Measurements from ENCODE around the gene ASCC1. TPM values are rescaled to one million over a fixed set of nuclear protein-coding genes. Genes with fewer than 3 reads are reported as not detected.

ASCC1 gene, protein sequence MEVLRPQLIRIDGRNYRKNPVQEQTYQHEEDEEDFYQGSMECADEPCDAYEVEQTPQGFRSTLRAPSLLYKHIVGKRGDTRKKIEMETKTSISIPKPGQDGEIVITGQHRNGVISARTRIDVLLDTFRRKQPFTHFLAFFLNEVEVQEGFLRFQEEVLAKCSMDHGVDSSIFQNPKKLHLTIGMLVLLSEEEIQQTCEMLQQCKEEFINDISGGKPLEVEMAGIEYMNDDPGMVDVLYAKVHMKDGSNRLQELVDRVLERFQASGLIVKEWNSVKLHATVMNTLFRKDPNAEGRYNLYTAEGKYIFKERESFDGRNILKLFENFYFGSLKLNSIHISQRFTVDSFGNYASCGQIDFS
- total RNA-seq (2014; rRNA removed; shearing (Covaris generic)) = 21.5 and 25.2 TPM in 2 replicates
- 26.6 and 30.0 TPM in 2 replicates for polyA plus RNA-seq (2016; fragmentation: Nextera tagmentation; extraction: Ambion mirVana)

DNA sequence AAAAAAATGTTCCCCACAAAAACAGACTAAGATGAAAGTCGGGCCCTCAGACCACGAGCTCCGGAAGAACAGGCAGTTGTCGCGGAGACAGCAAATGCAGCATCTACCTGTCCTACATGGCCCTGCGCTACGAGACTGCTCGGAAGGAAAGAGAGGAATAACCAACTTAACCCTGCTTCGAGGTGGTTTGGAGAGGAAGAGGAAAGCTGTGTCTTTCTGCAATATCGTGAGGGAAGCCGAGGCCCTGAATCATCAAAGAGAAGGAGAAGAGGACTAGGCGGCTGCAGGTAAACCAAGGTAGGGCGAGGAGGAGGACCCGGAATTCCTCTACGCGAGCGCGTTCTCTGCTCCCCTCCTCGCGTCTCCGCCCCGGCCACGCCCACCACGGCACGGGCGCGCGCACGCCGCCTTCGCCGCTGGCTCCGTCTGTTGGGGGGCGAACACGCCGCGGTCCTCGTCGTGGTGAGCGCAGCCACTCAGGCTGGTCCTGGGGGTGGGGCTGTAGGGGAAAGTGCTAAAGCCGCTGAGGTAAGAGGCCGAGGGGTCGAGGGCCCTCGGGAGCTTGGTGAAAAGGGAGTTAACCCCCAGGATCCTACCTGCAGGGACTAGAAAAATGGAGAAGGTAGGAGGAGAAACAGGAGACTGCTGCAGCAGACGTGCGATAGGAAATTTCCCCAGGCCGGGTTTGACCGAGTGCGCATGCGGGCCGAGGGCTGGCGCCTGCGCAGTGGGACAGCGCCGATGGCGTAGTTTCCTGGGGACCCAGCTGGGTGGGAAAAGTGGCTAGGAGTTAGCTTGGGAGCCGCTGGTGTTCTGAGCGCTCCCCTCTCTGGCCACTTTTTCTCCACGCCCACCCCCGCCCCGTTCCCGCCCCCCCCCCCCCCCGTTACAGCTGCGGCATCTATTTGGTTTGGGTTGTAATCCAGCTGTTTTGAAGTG is at the start of gene ASCC1, which contains the start of gene ANAPC16:
Gene ASCC1 (minus strand): TSS at position 666 of the 939 bp plus-strand sequence. CDS start 2,978 bp downstream, outside the sequence.
Gene ANAPC16 (plus strand): TSS at position 402 of the 939 bp plus-strand sequence. CDS start 7,903 bp downstream, outside the sequence.
- Histone ChIP-seq H3K9me2 (ENCODE audit: insufficient read depth) (no peaks in the 10 kb centered on the region), H3F3A (ENCODE audit: insufficient read depth) (no peaks in the 10 kb centered on the region; the same call in 1 of the 2 replicates), H4K20me1 (ENCODE audit: insufficient read depth) (no peaks in the 10 kb centered on the region), H3K9me3 (ENCODE audit: low read depth) (no peaks in the 10 kb centered on the region), H3K79me2 (ENCODE audit: insufficient read depth) (peaks cover 49% of the 10 kb centered on the region), H3K4me1 (ENCODE audit: insufficient read depth) (peaks cover 16% of the 10 kb centered on the region; the same call in 1 of the 2 replicates), H3K4me2 (ENCODE audit: unreplicated experiment) (peak within 1 kb of the TSS; percentile 87), H3K9ac (peak within 1 kb of the TSS; percentile 90), H3K36me3 (ENCODE audit: low read depth) (no peaks in the 10 kb centered on the region), H2AFZ (peak within 1 kb of the TSS; percentile 95), H3K27ac (peak within 1 kb of the TSS; percentile 94), H3K4me3 (peak within 1 kb of the TSS; percentile 94), H3K27me3 (replicated peaks; ENCODE audit: insufficient read depth) (no peaks in the 10 kb centered on the region)
- peak; percentile 95 for DNase-seq
- WGBS, 2 experiments (ENCODE audit: low coverage in 1 of 2, low lambda C conversion rate in 2 of 2, missing lambda C conversion rate in 2 of 2) = 1 to 3% methylated on average over 60 to 64 of the region's 64 CpGs
- TF ChIP-seq EZH2phosphoT487 (IDR thresholded peaks at IDR 0.05; ENCODE audit: insufficient read depth, low read depth) (no peak), EZH2 (IDR thresholded peaks at IDR 0.05; ENCODE audit: insufficient read depth, poor library complexity, severe bottlenecking) (no peak)
- in situ Hi-C loops (cut with MboI) = loop anchor here (25.0 kb wide), 1 partner anchor 279 kb away; no protein-coding TSS in a partner anchor

DNA sequence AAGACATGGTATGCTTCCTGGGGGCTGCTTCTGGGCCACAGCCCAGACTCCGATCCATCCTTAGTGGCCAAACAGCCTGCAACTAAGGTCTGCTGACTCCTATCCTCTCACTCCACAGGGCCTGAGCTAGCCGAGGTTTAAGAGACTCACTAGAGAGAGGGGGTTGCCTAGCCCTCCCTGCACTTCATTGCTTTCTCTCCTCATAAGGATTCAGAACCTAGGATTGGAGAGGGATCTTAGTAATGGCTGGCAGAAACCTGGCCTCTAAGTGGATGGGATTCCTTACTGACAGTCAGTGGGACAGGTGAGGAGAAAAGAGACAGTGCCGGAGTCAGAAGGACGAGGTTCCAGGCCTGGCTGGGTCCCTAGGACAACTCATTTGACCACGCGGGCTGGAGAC is 49.4 kb upstream of the ASCC1 start:
- Histone ChIP-seq H3K27me3 (replicated peaks; ENCODE audit: insufficient read depth) (no peaks in the 10 kb centered on the region), H3K4me2 (ENCODE audit: unreplicated experiment) (no peak overlapping the region), H3F3A (ENCODE audit: insufficient read depth) (0 out of 2 replicates have a peak, but pooled peaks cover 4% of the 10 kb centered on the region), H3K27ac (no peak overlapping the region), H4K20me1 (ENCODE audit: insufficient read depth) (no peaks in the 10 kb centered on the region), H3K79me2 (ENCODE audit: insufficient read depth) (no peaks in the 10 kb centered on the region), H3K36me3 (ENCODE audit: low read depth) (no peaks in the 10 kb centered on the region), H3K9me3 (ENCODE audit: low read depth) (no peaks in the 10 kb centered on the region), H3K9ac (no peak overlapping the region), H3K9me2 (ENCODE audit: insufficient read depth) (no peaks in the 10 kb centered on the region), H3K4me3 (no peak overlapping the region), H2AFZ (no peak overlapping the region), H3K4me1 (ENCODE audit: insufficient read depth) (peaks cover 10% of the 10 kb centered on the region)
- DNase-seq = no peak
- in situ Hi-C loops (cut with MboI) = no loop called here
- TF ChIP-seq EZH2phosphoT487 (IDR thresholded peaks at IDR 0.05; ENCODE audit: insufficient read depth, low read depth) (no peak), EZH2 (IDR thresholded peaks at IDR 0.05; ENCODE audit: insufficient read depth, poor library complexity, severe bottlenecking) (no peak)
- WGBS, 2 experiments (ENCODE audit: low coverage in 1 of 2, low lambda C conversion rate in 2 of 2, missing lambda C conversion rate in 2 of 2) = 82 to 84% methylated on average over 6 of the region's 6 CpGs

DNA sequence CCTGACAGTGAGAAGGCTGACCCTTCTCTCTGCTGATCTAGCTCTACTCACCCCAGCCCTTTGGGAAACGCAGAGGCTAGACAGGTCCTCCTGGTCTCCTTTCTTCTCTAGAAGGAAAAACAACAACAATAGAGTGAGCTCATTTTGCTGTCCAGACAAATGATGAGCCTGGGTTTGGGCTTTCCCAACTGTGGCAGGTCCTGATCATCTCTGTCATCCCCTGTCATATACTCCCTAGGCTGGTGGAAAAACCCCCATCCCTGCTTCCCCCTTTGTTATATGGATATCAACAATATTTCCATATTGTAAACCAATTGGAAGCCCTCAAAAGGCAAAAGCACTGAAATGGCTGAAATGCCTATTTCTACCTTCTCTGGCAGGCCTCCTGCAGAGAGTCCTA is 48.5 kb upstream of the ASCC1 start:
- Histone ChIP-seq H3K9ac (no peak overlapping the region), H3K27me3 (replicated peaks; ENCODE audit: insufficient read depth) (no peaks in the 10 kb centered on the region), H3K79me2 (ENCODE audit: insufficient read depth) (no peaks in the 10 kb centered on the region), H3K4me2 (ENCODE audit: unreplicated experiment) (no peak overlapping the region), H4K20me1 (ENCODE audit: insufficient read depth) (no peaks in the 10 kb centered on the region), H3K9me2 (ENCODE audit: insufficient read depth) (no peaks in the 10 kb centered on the region), H3F3A (ENCODE audit: insufficient read depth) (0 out of 2 replicates have a peak, but pooled peaks cover 4% of the 10 kb centered on the region), H2AFZ (no peak overlapping the region), H3K36me3 (ENCODE audit: low read depth) (no peaks in the 10 kb centered on the region), H3K27ac (no peak overlapping the region), H3K4me1 (ENCODE audit: insufficient read depth) (peaks cover 20% of the 10 kb centered on the region), H3K4me3 (no peak overlapping the region), H3K9me3 (ENCODE audit: low read depth) (no peaks in the 10 kb centered on the region)
- in situ Hi-C loops (cut with MboI) = no loop called here
- TF ChIP-seq EZH2phosphoT487 (IDR thresholded peaks at IDR 0.05; ENCODE audit: insufficient read depth, low read depth) (no peak), EZH2 (IDR thresholded peaks at IDR 0.05; ENCODE audit: insufficient read depth, poor library complexity, severe bottlenecking) (no peak)
- WGBS, 2 experiments (ENCODE audit: low coverage in 1 of 2, low lambda C conversion rate in 2 of 2, missing lambda C conversion rate in 2 of 2) = 82 to 100% methylated on average over 1 of the region's 1 CpG
- no peak for DNase-seq

Data from GM23248 (cell line).